GM21423 (cell line): ENCODE data around the gene C17orf75.
"Not testable (repeated sequence)": the region's sequence is repeated elsewhere in the genome, so short reads cannot be mapped to it uniquely, and the experiment has no call there.

ENCODE experiments used
- ATAC-seq: cut with Tn5 transposase; IDR thresholded peaks from one replicate; pipeline ENCODE4 v1.9.1; 2021; ENCODE audit warnings: mild to moderate bottlenecking, moderate library complexity; ENCODE audit not compliant: unreplicated experiment

Gene C17orf75

DNA sequence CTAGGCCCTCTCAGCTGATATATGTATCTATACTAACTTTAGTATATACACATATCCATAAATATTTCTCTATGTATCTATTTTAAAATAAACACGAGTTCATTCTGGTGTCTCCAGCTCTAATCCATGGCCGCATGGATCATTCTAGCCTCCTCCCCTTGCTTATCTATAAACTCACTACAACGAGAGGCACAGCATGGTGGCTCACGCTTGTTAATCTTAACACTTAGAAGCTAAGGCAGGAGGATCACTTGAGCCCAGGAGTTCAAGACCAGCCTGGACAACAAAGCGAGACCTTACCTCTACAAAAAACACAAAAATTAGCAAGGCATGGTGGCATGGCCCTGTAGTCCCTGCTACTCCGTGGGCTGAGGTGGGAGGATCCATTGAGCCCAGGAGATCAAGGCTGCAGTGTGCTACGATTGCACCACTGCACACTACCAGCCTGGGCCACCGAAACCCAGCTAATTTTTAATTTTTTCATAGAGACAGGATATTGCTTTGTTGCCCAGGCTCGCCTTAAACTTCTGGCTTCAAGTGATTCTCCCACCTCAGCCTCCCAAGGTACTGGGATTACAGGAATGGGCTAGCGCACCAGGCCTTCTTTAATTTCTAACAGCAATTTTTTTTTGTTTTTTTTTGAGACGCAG lies 4.1 kb upstream of the C17orf75 start:
- no peak for ATAC-seq

DNA sequence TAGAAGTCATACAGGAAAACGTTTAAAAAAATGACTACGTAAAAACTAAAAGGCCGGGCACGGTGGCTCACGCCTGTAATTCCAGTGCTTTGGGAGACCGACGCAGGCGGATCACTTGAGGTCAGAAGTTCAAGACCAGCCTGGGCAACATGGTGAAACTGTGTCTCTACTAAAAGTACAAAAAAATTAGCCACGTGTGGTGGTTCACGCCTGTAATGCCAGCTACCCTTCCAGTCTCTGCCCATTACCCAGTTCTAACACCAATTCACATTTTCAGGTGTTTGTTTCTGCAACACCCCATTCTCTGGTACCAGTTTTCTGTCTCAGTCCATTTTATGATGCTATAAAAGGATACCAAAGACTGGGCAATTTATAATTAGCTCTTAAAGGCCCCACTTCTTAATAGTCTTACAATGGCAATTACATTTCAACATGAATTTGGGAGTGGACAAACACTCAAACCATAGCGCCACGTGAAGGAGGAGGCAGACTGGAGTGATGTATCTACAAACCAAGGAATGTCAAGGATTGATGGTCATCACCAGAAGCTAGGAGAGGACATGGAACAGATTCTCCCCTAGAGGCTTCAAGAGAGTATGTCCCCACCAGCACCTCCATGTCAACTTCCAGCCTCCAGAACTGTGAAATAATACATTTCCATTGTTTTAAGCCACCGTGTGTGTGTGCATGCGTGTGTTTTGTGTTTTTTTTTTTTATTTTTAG lies 791 bp upstream of the C17orf75 start:
- no peak for ATAC-seq

DNA sequence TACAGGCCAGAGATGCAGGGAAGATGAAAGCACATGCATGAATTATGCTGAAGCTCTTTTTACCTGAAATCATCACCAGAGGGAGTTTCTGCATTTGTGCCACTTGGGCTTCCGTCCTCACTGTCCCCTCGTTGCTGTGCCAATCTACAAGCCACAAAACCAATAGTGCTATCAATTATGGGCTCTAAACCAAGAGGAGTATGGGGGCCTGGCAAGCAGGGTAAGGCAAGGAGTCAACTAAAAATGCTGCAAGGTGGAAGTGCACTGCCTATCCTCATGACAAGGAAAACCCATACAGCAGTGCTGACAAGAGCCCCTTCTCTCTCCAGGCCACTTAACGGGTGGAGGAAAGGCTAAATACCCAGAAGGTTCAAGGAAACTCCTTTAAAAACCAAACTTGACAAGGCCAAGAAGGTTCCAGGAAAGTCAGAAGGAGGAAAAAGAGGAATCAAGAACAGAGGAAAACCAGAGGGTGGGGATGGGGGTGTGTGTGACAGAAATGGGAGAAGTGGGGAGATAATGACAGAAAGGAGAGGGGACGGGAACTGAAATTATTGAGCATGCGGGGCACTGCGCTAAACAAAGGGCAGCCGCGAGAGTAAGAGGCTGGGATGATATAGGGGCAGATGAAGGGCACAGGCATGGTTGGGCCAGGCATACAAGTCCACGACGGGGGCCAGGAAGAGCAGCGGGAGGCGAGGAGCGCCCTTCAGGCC lies 674 bp downstream of the C17orf75 start:
- ATAC-seq, result peak; percentile 24

- ATAC-seq, result no peak
Measured at GRCh38 chr17:32335687-32336086, 6.3 kb downstream of the C17orf75 start.

GRCh38 chr17:32335046-32335445 lies 6.9 kb downstream of the C17orf75 start:
- no peak for ATAC-seq

GRCh38 chr17:32333187-32333586 lies 8.8 kb downstream of the C17orf75 start:
- no peak for ATAC-seq

DNA sequence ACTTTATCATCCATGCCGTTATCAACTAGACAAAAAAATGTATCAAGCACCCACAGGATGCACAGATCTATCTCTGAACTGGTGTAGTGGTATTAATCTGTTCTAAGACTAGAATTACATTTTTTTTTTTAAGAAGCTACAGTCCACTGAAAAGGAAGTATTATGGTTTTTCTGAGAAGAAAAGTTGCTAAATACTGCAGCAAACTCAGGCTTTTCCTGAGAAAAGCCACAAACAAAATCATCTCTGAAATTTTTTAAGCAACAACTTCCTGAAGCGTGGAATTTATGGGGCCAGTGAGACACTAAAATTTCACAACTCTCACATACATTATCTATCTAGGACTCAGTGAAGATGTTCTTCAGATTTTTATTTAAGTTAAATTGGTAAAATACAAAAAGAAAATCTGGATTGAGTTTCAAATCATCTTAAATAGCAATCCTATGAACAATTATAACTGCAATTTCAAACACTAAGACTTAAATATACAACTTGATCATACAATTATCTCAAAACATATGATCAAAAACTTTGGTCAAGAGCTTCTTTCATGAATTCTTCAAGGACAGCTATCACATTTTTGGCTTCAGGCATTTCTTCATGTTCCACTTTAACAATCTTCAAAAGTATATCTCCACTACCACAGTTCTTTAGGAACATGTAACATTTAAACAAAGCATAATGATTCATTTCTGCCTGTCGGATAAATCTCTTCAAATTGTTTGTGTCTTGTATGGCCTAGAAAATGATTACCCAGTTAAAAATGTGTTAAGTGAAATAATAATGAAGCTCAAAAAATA lies 10.5 kb downstream of the C17orf75 start:
- ATAC-seq, result no peak

DNA sequence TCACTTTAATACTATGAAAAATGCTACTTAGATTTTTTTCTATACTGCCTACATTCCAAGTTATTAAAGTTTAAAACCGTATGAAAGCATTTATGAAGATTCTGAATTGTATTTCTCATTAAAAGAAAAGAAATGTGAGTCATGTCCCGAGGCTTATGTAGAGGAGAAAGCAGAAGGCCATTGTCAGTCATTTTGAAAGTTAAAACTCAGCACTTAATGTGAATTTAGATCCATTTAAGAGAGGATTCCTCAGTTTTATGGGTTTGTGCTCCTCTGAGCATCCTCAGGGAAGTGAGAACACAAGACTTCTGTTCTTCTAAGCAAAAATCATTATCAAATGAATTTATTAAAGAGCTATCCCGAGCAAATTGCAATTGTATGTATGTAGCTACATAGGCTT lies 11.8 kb downstream of the C17orf75 start:
- ATAC-seq, result no peak

DNA sequence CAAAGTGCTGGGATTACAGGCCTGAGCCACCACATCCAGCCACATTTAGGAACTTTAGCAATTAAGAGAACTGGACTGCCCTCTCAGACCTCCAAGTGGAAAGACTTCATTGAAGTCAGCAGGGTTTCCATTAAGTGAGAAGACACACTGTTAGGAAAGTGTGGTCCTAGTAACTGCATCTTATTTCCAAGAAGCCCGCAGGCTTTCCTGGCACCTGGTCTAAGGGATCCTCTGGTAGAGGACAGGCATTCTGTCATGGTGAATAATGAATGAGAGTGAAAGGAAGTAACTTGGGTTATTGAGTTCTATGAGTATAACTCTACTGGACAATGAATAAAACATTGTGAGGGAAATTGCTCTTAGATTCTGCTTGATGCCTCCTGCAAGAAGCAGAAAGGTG lies 14.1 kb downstream of the C17orf75 start:
- no peak for ATAC-seq

DNA sequence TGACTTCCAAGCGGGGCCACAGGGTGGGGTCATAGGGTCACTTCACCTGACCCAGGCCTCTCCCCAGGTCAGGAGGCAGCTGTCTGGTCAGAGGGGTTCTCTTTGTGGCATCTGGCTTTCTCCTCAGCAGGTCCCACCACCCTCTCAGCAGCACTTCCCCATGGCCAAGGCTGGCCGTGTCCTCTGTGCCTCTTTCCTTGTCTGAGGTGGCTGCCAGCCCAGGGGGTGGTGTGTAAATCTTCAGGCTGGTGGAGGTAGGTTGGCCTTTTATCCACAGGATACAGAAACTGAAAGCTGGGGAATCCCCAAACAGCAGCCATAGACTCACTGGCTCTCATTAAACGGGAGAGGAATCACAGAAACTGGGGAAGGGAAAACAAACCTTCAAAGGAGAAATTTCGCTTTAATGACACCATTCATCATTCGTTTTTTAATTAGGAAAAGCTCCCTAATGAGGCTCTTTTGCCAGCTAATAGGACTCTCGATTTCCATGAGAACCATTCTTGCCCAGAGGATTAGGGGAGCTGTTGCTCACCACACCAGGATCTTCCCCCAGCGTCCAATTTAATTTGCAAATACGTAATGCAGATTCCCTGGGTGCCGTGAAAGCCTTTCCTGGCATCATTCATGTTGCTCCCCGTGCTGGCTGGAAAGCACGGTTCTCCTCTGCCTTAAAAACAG lies 18.0 kb downstream of the C17orf75 start:
- ATAC-seq, result no peak

DNA sequence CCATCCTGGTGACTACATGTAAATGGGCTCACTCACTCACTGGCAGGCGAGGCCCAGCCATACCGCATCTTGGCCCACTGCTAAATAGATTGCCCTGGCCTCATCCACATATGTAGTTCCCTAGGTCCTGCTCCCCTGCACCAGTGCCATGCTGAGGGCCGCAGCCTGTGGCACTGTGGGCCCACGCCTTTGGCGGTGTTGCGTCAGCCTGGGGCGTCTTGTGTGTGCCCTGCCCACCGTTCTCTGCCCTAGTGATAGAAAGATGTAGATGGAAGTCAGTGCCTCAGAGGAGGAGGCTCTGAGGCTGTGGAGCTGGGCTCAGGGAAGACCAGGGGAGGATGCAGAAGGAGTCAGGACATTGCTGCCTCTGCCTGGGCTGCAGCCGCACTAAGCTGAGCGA lies 18.9 kb downstream of the C17orf75 start:
- no peak for ATAC-seq

DNA sequence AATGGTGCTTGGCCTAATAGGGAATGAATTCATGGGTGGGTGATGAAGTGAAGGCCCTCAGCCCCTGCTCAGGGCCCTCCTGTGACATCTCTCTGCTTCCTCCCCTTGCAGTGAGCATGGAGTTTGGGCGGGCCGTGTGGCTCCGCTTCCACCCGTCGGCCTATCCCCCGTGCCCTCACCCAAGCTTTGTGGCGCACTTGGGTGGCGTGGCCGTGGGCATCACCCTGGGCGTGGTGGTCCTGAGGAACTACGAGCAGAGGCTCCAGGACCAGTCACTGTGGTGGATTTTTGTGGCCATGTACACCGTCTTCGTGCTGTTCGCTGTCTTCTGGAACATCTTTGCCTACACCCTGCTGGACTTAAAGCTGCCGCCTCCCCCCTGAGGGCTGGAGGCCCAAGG lies 21.1 kb downstream of the C17orf75 start:
- ATAC-seq, result no peak

DNA sequence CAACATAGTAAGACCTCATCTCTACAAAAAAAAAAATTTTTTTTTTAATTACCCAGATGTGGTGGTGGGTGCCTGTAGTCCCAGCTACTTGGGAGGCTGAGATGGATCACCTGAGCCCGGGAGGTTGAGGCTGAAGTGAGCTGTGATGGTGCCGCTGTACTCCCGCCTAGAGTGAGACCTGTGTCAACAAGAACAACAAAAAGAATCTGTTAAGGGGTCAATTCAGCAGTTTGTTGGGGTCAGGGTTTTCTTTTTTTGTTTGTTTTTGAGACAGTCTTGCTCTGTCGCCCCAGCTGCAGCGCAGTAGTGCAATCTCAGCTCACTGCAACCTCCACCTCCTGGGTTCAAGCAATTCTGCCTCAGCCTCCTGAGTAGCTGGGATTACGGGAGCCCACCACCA lies 21.9 kb downstream of the C17orf75 start:
- not testable (repeated sequence) for ATAC-seq

GRCh38 chr17:32319548-32319905 lies 22.4 kb downstream of the C17orf75 start:
- peak; percentile 74 for ATAC-seq

DNA sequence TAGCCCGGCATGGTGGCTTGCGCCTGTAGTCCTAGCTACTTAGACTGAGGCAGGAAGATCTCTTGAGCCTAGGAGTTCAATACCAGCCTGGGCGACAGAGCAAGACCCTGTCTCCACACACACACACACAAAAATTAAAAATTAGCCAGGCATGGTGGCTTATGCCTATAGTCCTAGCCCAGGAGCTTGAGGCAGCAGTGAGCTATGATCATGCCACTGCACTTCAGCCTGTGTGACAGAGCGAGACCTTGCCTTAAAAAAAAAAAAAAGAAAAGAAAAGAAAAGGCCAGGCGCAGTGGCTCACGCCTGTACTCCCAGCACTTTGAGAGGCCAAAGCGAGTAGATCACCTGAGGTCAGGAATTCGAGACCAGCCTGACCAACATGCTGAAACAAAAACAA lies 23.9 kb downstream of the C17orf75 start:
- no peak for ATAC-seq

DNA sequence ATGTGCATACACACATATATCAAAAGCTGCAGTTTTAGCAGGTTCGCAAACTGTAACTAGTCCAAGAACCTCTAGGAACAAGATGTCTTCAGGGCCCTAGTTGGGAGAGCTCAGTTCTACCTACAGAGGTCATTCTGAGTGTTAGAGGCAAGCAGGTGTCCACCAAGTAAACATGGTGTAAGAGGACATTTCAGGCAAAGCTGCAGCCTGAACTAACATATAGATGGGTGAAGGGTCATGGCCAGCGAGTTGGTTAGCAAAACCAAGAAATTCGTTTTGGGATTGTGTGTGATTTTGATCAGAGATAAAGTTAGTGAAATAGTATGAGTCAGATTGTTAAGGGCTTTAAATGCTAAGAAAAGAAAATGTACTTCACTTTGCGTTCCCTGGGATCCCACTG lies 24.6 kb downstream of the C17orf75 start:
- ATAC-seq, result no peak

- not testable (repeated sequence) for ATAC-seq
Measured at GRCh38 chr17:32316653-32317052, 25.3 kb downstream of the C17orf75 start.

DNA sequence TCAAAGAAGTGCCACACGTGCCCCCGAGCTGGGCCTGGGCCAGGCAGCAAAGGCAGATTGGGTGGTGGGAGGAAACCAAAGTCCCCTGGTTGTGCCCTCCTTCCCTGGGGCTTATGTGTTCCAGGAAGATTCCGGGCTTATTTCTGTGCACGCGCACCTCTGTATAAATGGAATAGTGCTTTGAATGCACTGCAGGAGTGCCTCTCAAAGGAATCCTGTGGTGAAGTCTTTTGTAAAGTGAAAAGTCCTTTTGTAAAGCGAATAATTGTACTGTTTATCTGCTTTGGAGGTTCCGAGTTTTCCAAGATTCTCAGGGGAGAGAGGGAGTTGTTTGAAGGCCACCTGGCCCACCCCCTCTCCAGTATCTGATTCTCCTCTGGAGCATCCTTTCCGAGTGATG lies 26.8 kb downstream of the C17orf75 start:
- ATAC-seq, result no peak

GRCh38 chr17:32314636-32315035 lies 27.3 kb downstream of the C17orf75 start:
- no peak for ATAC-seq

DNA sequence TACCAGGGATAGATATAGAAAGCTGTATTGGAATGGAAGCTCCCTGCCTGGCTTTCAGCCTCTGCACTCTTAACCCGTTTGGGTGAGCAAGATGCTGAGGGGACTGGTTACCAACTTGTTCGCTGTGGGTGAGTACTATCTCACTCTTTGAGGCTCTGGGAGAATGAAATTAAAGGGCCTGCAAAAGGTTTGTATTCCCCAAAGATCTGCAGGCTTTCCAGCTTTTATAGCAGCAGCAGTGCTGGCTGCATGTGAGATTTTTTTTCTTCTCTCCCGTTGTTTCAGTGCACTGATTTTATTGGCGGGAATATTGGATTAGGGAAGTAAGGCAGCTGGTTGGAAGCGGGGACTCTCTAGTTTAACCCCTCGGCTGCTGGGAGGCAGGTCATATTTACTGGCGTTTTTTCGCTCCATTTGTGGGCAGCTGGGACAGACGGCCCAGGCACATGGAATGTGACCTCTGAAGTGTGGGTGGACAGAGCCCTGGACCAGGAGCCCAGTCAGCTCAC lies 30.9 kb downstream of the C17orf75 start:
- ATAC-seq, result no peak

DNA sequence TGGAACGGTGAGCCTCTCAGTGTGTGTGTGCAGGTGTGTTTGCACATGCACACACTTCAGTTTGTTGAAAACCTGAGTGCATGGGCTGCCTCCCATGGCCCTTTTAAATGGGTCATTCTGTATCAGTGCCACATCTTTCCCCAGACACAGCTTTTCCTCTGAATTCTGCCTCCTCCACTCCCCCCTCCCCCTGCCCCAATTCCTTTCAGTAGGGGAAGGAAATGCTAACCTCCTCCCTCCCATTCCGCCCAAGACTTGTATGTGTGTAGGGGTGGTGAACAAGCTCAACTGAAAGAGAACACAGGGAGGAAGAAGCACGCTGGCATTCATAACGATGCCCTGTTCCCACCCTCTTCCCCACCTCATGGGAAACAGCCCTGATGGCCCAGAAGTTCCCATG lies 34.3 kb downstream of the C17orf75 start:
- ATAC-seq, result no peak
